CD4-positive, alpha-beta T cell treated with Interferon gamma for 1 hour (primary cell): Measurements from ENCODE around the gene GBE1.
"Not testable (repeated sequence)": the region's sequence is repeated elsewhere in the genome, so short reads cannot be mapped to it uniquely, and the experiment has no call there.

Experiments
- DNase-seq: peaks from one replicate; pipeline ENCODE4 v3.0.0-alpha.2; 2020

GBE1 gene

DNA sequence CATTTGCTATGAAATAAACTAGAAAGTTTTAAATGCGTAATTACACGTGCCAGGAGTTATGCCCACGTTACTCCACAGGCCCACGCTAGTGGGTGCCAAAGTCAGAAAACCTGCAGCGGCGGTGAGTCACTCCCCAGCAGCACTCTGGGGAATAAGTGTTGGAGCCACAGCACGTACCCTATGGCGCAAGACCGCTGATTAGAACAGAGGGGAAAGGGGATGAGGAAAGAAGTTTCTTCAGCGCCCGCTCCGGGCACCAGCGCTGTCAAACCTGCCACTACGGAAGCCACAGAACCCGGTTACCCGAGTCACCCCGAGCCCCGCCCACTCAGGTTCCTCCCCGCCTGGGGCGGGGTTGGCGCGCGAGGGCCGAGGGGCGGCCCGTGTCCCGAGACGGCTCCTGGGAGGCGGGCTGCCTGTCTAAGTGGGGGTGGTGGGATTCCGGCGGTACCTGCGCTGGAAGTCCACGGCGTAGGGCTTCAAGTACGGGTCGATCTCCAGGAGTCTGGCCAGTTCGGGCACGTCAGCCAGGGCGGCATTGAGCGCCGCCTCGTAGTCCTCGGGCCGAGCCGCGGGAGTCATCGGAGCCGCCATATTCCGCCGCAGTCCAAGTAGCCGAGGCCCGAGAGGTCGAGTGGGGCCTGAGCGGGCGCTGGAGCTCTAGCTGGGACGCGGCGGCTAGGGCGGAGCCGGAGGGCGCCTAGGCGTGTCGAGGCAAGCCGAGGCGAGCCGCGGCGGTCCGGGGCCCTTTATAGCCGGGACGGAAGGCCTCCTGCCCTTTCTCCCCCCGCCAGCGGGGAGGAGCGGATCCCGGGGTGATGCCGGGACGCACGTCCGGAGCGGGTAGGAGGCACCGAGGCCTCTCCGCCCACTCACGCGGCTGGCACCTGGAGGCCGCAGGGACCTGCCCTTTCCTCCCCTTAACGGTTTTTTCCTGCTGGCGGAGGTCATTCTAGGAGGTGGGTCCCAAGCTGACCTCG lies at the start of gene GBE1:
Gene GBE1 (minus strand): TSS at position 722 of the 980 bp plus-strand sequence. CDS start 128 bp downstream, at position 594.
- peak; percentile 89 for DNase-seq

DNA sequence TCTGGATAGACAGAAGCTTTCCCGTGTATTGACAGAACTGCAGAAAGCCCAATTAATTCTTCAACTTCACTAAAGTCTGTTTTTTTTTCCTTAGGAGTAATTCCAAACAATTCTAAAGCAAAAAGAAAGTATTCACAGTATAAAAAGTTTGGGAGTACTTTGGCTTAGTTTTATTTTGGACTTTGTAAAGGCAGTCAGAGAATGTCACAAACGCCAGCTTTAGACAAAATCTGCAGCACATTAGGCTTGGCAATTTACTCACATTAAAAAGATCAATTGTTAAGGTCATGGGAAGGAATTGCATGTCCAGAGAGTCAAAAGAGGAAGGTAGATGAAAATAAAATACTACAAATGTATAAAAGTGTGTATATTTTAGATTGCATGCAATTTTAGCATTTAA lies 47.5 kb upstream of the GBE1 start:
- no peak for DNase-seq

DNA sequence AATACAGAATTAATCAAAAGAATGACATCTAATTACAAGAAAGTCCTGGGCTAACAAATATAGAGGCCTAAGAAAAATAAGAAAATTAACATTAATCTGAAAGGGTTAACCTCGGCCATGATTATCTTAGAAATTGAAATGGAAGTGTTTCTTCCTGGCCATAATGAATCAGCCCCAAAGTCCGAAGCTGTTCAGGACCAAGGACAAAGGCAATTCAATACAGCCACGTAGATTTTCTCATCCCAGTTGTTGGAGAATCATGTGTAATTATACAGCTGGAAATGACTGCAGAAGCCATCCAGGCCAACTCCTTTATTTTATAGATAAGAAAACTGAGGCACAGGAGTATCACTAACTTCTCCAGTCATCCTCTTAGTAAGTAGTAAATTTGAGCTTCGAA lies 38.0 kb upstream of the GBE1 start:
- no peak for DNase-seq

- DNase-seq, result no peak
Observed at GRCh38 chr3:81793410-81793809, 32.0 kb upstream of the GBE1 start.

GRCh38 chr3:81790117-81790516 lies 28.7 kb upstream of the GBE1 start:
- no peak for DNase-seq

GRCh38 chr3:81789691-81790090 lies 28.2 kb upstream of the GBE1 start:
- no peak for DNase-seq

GRCh38 chr3:81788610-81789009 lies 27.2 kb upstream of the GBE1 start:
- no peak for DNase-seq

- DNase-seq, result no peak
Observed at GRCh38 chr3:81788044-81788443, 26.6 kb upstream of the GBE1 start.

DNA sequence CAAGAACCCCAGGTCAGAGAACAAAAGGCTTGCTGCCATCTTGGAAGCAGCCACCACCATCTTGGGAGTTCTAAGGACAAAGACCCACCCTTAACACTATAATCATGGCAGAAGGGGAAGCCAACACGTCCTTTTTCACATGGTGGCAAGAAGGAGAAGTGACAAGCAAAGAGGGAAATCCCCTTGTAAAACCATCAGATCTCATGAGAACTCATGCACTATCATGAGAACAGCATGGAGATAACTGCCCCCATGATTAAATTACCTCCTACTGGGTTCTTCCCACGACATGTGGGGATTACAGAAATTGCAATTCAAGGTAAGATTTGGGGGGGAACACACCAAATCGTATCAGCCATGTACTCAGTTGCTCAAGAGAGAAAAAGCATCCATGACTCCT lies 21.1 kb upstream of the GBE1 start:
- DNase-seq, result no peak

- no peak for DNase-seq
Observed at GRCh38 chr3:81778678-81779182, 17.3 kb upstream of the GBE1 start.

GRCh38 chr3:81776643-81777042 lies 15.2 kb upstream of the GBE1 start:
- DNase-seq, result no peak

GRCh38 chr3:81770710-81771109 lies 9.3 kb upstream of the GBE1 start:
- no peak for DNase-seq

DNA sequence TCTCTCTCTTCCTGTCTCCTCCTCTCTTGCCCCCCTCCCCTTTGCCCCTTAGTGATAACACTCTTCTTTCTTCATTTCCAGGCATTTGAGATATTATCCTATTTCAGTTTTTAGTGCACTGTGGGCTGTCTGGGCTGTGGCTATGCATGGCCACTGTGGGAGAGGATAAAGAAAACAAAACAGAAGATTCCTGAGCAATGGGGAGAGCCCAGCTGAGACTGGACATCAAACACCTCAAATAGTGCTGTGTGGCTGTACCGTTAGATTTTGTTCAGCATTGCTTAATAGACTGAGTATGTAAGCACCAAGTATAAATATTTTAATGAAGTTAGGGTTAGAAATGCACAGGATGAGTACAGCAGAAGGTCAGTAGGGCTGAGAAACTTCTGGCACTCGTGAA lies 7.9 kb upstream of the GBE1 start:
- no peak for DNase-seq

DNA sequence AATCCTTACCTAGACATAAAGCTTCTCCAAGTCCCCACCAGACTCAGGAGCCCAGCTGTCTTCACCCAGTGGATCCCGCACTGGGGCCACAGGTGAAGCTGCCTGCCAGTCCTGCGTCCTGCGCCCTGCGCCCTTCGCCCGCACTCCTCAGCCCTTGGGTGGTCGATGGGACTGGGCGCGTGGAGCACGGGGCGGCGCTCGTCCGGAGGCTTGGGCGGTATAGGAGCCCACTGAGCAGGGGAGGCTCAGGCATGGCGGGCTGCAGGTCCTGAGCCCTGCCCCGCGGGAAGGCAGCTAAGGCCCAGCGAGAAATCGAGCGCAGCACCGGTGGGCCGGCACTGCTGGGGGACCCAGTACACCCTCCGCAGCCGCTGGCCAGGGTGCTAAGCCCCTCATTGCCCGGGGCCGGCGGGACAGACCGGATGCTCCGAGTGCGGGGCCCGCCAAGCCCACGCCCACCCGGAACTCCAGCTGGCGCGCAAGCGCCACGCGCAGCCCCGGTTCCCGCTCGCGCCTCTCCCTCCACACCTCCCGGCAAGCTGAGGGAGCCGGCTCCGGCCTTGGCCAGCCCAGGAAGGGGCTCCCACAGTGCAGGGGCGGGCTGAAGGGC lies 5.9 kb upstream of the GBE1 start:
- not testable (repeated sequence) for DNase-seq

DNA sequence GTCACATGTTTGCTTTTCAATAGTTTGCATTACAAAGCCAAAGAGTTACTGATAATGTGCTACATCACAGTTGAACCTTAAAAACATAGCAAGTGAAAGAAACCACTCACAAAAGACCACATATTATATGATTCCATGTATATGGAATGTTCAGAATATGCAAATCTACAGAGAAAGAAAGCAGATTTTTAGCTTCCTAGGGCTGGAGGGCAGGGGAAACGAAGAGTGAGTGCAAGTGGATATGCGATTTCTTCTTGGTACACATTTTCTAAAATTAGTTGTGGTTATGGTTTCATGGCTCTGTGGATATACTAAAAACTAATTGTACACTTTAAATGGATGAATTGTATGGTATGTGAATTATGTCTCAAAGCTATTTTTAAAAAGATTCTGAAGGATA lies 4.0 kb upstream of the GBE1 start:
- no peak for DNase-seq

GRCh38 chr3:81764665-81765064 lies 3.2 kb upstream of the GBE1 start:
- no peak for DNase-seq

DNA sequence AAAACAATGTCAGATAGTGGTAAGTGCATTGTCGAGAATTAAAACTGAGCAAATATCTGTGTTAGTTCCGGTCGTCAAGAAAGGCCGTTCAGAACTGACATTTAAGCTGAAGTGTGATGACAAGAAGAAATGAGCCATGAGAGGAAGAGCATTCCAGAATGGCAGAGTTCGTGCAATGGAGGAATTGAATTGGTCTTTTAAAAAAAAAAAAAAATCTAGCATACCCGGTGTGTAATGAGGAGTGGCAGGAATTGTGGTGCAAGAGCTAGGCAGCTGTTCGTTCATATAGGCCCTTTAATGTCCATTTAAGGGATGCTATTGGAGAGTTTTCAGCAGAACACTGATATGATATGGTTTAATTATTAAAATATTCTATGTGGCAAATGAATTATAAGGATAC lies 2.6 kb upstream of the GBE1 start:
- no peak for DNase-seq

DNA sequence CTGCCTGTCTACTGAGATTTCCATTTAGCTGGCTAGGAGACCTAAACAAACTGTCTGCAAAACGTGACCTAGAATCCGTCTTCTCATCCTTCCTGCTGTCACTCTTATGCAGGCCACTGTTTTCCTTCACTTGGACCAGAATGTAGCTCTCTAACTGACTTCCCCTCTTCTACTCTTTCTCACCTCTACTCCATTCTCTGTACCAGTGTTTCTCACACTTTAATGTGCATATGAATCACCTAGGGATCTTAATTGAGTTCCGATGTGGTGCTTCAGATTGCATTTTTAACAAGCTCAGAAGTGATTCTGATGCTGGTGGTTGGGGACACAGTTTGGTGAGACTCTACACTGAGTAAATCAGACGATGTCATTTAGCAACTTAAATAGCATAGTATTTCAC lies 1.6 kb upstream of the GBE1 start:
- no peak for DNase-seq

- no peak for DNase-seq
Observed at GRCh38 chr3:81761904-81762580, 597 bp upstream of the GBE1 start.

- no peak for DNase-seq
Observed at GRCh38 chr3:81760215-81760614, 1.2 kb downstream of the GBE1 start.

GRCh38 chr3:81758771-81759170 lies 2.7 kb downstream of the GBE1 start:
- DNase-seq, result not testable (repeated sequence)

DNA sequence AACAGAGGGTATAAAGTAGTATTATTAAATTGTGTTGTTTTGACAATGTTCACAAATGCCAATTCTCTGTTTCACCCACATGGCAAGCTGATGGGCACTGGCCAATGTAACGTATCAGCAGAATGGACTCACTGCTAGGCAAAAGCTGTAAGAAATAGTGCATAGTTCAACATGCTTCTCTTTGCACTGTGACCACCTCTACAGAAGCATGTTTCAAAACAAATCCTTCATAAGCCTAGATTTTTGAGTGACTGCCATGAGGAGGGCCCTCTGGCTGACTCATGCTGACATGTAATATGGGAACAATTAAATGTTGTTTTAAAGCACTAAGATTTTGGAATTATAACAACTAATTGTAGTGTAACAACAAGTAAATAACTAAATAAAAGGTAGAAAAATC lies 3.2 kb downstream of the GBE1 start:
- DNase-seq, result no peak

GRCh38 chr3:81753416-81754027 lies 7.9 kb downstream of the GBE1 start:
- no peak for DNase-seq
